Prostate gland (tissue), 2 donors: Measurements from ENCODE around the gene ADAM17. TPM values are rescaled to one million over a fixed set of nuclear protein-coding genes. Genes with fewer than 3 reads are reported as not detected.

Source experiments
- DNase-seq: peaks from one replicate; pipeline ENCODE4 v3.0.0-alpha.2; 2019; ENCODE audit warnings: low spot score
- H3K27ac ChIP-seq, 2 donors: fragments of 200-600 bp; sonication (generic); 2 replicates each; pipeline ENCODE4 v1.5.1; 2017 to 2019
- H3K27me3 ChIP-seq: fragments of 200-600 bp; sonication (generic); replicated peaks from 2 replicates; pipeline ENCODE4 v1.5.1; 2019; ENCODE audit not compliant: insufficient read depth
- H3K36me3 ChIP-seq, 2 donors: fragments of 200-600 bp; sonication (generic); 1 replicate in 1 of 2; 2 replicates in 1 of 2; pipeline versions ENCODE4 v1.5.1 to v1.8.1; 2017 to 2019
- H3K4me1 ChIP-seq: fragments of 200-600 bp; sonication (generic); replicated peaks from 2 replicates; pipeline ENCODE4 v1.5.1; 2019
- H3K4me3 ChIP-seq, 2 donors: fragments of 200-600 bp; sonication (generic); 2 replicates each; pipeline ENCODE4 v1.5.1; 2017 to 2019
- H3K9me3 ChIP-seq: fragments of 200-600 bp; sonication (generic); 2 replicates; pipeline ENCODE4 v1.5.1; 2017
- CTCF ChIP-seq, 4 experiments: fragments of 200-600 bp in 2 of 4; fragments of 450-650 bp in 2 of 4; sonication (generic) in 2 of 4; IDR thresholded peaks; 1 replicate in 3 of 4; 2 replicates in 1 of 4; pipeline ENCODE4 v1.5.1; 2016 to 2019; ENCODE audit warnings: antibody characterized with exemption in 4 of 4, mild to moderate bottlenecking in 2 of 4, moderate library complexity in 2 of 4
- POLR2A ChIP-seq: fragments of 450-650 bp; IDR thresholded peaks from one replicate; pipeline ENCODE4 v1.6.1; 2016; ENCODE audit warnings: antibody characterized with exemption, mild to moderate bottlenecking
- POLR2AphosphoS5 ChIP-seq: sonication (generic); formaldehyde crosslinking; IDR thresholded peaks from one replicate; pipeline ENCODE4 v1.6.1; 2017; ENCODE audit warnings: antibody characterized with exemption
- WGBS: methylation state at CpG from one replicate; pipeline ENCODE4 v1.1.5; 2018; 5-methylcytosine and 5-hydroxymethylcytosine counted together
- intact Hi-C: fragments of 100-400 bp; cut with DNase I; formaldehyde crosslinking; loops from one replicate; pipeline ENCODE4 v1.14.2; 2022
- total RNA-seq, 2 donors: library from RNA; depleted of rRNA; stranded (reverse); fragments of >200 nt; gene quantifications; one replicate each; pipeline ENCODE4 v1.1.0, GENCODE V29; 2016

Gene ADAM17
- total RNA-seq, 2 donors from 2014 or later, result 15.8 to 40.0 TPM

- Histone ChIP-seq H3K4me3 (peak overlapping the region; percentile 78 to 82), H3K4me1 (no peaks in the 10 kb centered on the region), H3K9me3 (no peaks in the 10 kb centered on the region), H3K27me3 (no peaks in the 10 kb centered on the region), H3K36me3 (no peaks in the 10 kb centered on the region), H3K27ac (peak overlapping the region; percentile 81 to 83)
- no peak for TF ChIP-seq POLR2A
- TF ChIP-seq CTCF (IDR thresholded peaks at IDR 0.05), result peak in 2 of 4 experiments; percentile 21 to 46
- no peak for DNase-seq
- WGBS, result 28% methylated on average over 24 of the region's 24 CpGs
- intact Hi-C loops, result loop anchor here (5.0 kb wide), 1 partner anchor 84 kb away; the partner anchor contains the start of gene ADAM17
Measured at GRCh38 chr2:9473308-9473984, 82.2 kb downstream of the ADAM17 start.

GRCh38 chr2:9472511-9472910, 83.1 kb downstream of the ADAM17 start:
- WGBS, result 97% methylated on average over 9 of the region's 9 CpGs
- H3K4me3 ChIP-seq, result no peak overlapping the region

GRCh38 chr2:9471206-9471605, 84.4 kb downstream of the ADAM17 start:
- H3K36me3 ChIP-seq, result no peaks in the 10 kb centered on the region
- TF ChIP-seq POLR2A, result no peak
- no peak for TF ChIP-seq CTCF (IDR thresholded peaks at IDR 0.05)
- no peak for TF ChIP-seq POLR2AphosphoS5
- H3K4me1 ChIP-seq, result no peaks in the 10 kb centered on the region
- DNase-seq, result no peak
- no peaks in the 10 kb centered on the region for H3K9me3 ChIP-seq
- H3K4me3 ChIP-seq, result no peak overlapping the region
- no peak overlapping the region for H3K27ac ChIP-seq
- WGBS, result 92% methylated on average over 5 of the region's 5 CpGs
- intact Hi-C loops, result loop anchor here (5.0 kb wide), 1 partner anchor 86 kb away; the partner anchor contains the start of gene ADAM17
- H3K27me3 ChIP-seq, result no peaks in the 10 kb centered on the region

More at GRCh38 chr2:9472511-9472910, 83.1 kb downstream of the ADAM17 start:
- no peak for DNase-seq
- no peak overlapping the region for H3K27ac ChIP-seq
- H3K27me3 ChIP-seq, result no peaks in the 10 kb centered on the region
- intact Hi-C loops, result loop anchor here (5.0 kb wide), 1 partner anchor 85 kb away; the partner anchor contains the start of gene ADAM17
- no peaks in the 10 kb centered on the region for H3K9me3 ChIP-seq
- H3K36me3 ChIP-seq, result no peaks in the 10 kb centered on the region
- TF ChIP-seq POLR2A, result no peak
- no peaks in the 10 kb centered on the region for H3K4me1 ChIP-seq

GRCh38 chr2:9467687-9468086, 87.9 kb downstream of the ADAM17 start:
- Histone ChIP-seq H3K4me1 (no peaks in the 10 kb centered on the region), H3K4me3 (no peak overlapping the region), H3K27ac (no peak overlapping the region), H3K9me3 (no peaks in the 10 kb centered on the region), H3K36me3 (no peaks in the 10 kb centered on the region), H3K27me3 (no peaks in the 10 kb centered on the region)
- TF ChIP-seq POLR2AphosphoS5, result no peak
- TF ChIP-seq POLR2A, result no peak
- TF ChIP-seq CTCF (IDR thresholded peaks at IDR 0.05), result no peak
- DNase-seq, result no peak
- 85% methylated on average over 10 of the region's 10 CpGs for WGBS
- intact Hi-C loops, result no loop called here

- no peak overlapping the region for H3K4me3 ChIP-seq
- WGBS, result 94% methylated on average over 46 of the region's 46 CpGs
- no peak for DNase-seq
- H3K27ac ChIP-seq, result no peak overlapping the region
- no peaks in the 10 kb centered on the region for H3K36me3 ChIP-seq
- no peaks in the 10 kb centered on the region for H3K9me3 ChIP-seq
- TF ChIP-seq POLR2A (no peak), CTCF (IDR thresholded peaks at IDR 0.05) (no peak), POLR2AphosphoS5 (no peak)
- H3K4me1 ChIP-seq, result no peaks in the 10 kb centered on the region
- intact Hi-C loops, result no loop called here
- H3K27me3 ChIP-seq, result no peaks in the 10 kb centered on the region
Measured at GRCh38 chr2:9466147-9466683, 89.4 kb downstream of the ADAM17 start.
